PC-9 (cell line): ENCODE measurements around the gene DSCAML1. TPM values are rescaled to one million over a fixed set of nuclear protein-coding genes. Genes with fewer than 3 reads are reported as not detected.

Source experiments
- BruUV-seq: library from RNA; stranded (reverse); fragments of 400-500 nt; replicated peaks from 2 replicates; lab custom pipeline; 2021; lab: Mats Ljungman, UMichigan
- CTCF ChIA-PET: fragments of 300-600 bp; sonication (Branson Sonifier 250); formaldehyde crosslinking; loops from one replicate; lab custom pipeline; 2022; ENCODE audit warnings: antibody characterized with exemption; lab: Charles Lee
- POLR2A ChIA-PET: fragments of 300-600 bp; sonication (Branson Sonifier 250); formaldehyde crosslinking; loops from one replicate; lab custom pipeline; 2022; ENCODE audit warnings: antibody characterized with exemption; ENCODE audit not compliant: unreplicated experiment; lab: Charles Lee
- DNase-seq, 2 experiments: peaks; one replicate each; pipeline versions ENCODE4 v3.0.0 to v3.0.0-alpha.2; 2015 to 2022; ENCODE audit warnings: mixed read lengths in 1 of 2
- H2AFZ ChIP-seq: fragments of 200-600 bp; sonication (generic); 2 replicates; pipeline ENCODE4 v1.8.1; 2017; ENCODE audit warnings: antibody characterized with exemption
- H3F3A ChIP-seq: fragments of 200-600 bp; sonication (generic); 2 replicates; pipeline ENCODE4 v1.8.1; 2017; ENCODE audit warnings: antibody characterized with exemption, mild to moderate bottlenecking, low read depth; ENCODE audit not compliant: insufficient read depth
- H3K27ac ChIP-seq: fragments of 200-600 bp; sonication (generic); 2 replicates; pipeline ENCODE4 v1.6.1; 2016; ENCODE audit warnings: mixed run types
- H3K27me3 ChIP-seq: fragments of 200-600 bp; sonication (generic); 2 replicates; pipeline ENCODE4 v1.6.1; 2016; ENCODE audit warnings: low read depth, mixed run types; ENCODE audit not compliant: insufficient read depth
- H3K36me3 ChIP-seq: fragments of 200-600 bp; sonication (generic); 2 replicates; pipeline ENCODE4 v1.6.1; 2016; ENCODE audit warnings: low read depth, mixed run types
- H3K4me1 ChIP-seq: fragments of 200-600 bp; sonication (generic); replicated peaks from 2 replicates; pipeline ENCODE4 v1.6.1; 2016; ENCODE audit warnings: mixed run types; ENCODE audit not compliant: insufficient read depth
- H3K4me2 ChIP-seq: fragments of 200-600 bp; sonication (generic); 2 replicates; pipeline ENCODE4 v1.6.1; 2017; ENCODE audit warnings: mixed run types
- H3K4me3 ChIP-seq: fragments of 200-600 bp; sonication (generic); 2 replicates; pipeline ENCODE4 v1.6.1; 2016; ENCODE audit warnings: mixed run types
- H3K79me2 ChIP-seq: fragments of 200-600 bp; sonication (generic); 2 replicates; pipeline ENCODE4 v1.6.1; 2017; ENCODE audit warnings: low read depth, mixed run types
- H3K9me2 ChIP-seq: fragments of 200-600 bp; sonication (generic); 2 replicates; pipeline ENCODE4 v1.8.1; 2017; ENCODE audit warnings: mild to moderate bottlenecking; ENCODE audit not compliant: insufficient read depth
- H3K9me3 ChIP-seq: fragments of 200-600 bp; sonication (generic); 2 replicates; pipeline ENCODE4 v1.8.1; 2016; ENCODE audit warnings: low read depth; ENCODE audit not compliant: insufficient read depth
- H4K20me1 ChIP-seq: fragments of 200-600 bp; sonication (generic); 2 replicates; pipeline ENCODE4 v1.8.1; 2017; ENCODE audit not compliant: insufficient read depth
- CTCF ChIP-seq: fragments of 200-600 bp; sonication (generic); conservative IDR thresholded peaks from 2 replicates; pipeline ENCODE4 v1.6.1; 2017; ENCODE audit warnings: mixed run types, antibody characterized with exemption, mild to moderate bottlenecking, moderate library complexity
- EZH2 ChIP-seq: fragments of 200-600 bp; sonication (generic); IDR thresholded peaks from 2 replicates; pipeline ENCODE4 v1.8.0; 2017; ENCODE audit warnings: antibody characterized with exemption, low read depth
- intact Hi-C: fragments of 100-400 bp; cut with micrococcal nuclease; formaldehyde crosslinking; loops from one replicate; pipeline ENCODE4 v1.10.0; 2022; ENCODE audit not compliant: unreplicated experiment
- total RNA-seq: library from RNA; stranded (reverse); gene quantifications from 2 replicates; pipeline ENCODE4 v1.2.3, GENCODE V29; 2021

DSCAML1 gene
- total RNA-seq, 1 experiment from 2014 or later = not detected

DNA sequence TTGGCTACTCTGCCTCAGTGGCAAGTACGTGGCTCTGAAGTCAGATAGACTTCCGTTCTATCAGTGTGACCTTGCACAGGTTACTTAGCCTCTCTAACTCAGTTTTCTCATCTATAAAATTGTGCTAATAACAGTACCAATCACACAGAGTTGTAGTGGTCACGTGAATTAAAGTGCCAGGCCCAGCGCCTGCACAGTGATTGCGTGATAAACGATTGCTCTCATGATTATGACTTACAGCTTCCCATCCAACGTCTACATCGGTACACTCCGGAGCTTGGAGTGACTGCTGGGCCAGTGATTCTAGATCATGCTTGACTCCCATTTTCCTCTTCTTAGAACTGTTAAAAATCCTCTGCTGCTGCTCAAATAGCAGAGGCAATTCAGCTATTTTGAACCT is 247.6 kb downstream of the DSCAML1 start:
- no peaks in the 10 kb centered on the region for H3K4me1 ChIP-seq
- DNase-seq = no peak
- no peaks in the 10 kb centered on the region for H3K36me3 ChIP-seq
- H3F3A ChIP-seq = no peaks in the 10 kb centered on the region
- peaks cover 98% of the 10 kb centered on the region for H3K27me3 ChIP-seq
- no peaks in the 10 kb centered on the region for H3K79me2 ChIP-seq
- BruUV-seq = no TSS peak
- no peaks in the 10 kb centered on the region for H3K9me3 ChIP-seq
- TF ChIP-seq CTCF = no peak
- TF ChIP-seq EZH2 = no peak
- no peak overlapping the region for H3K27ac ChIP-seq
- H3K4me3 ChIP-seq = no peak overlapping the region
- H4K20me1 ChIP-seq = no peaks in the 10 kb centered on the region
- H3K9me2 ChIP-seq = no peaks in the 10 kb centered on the region
- CTCF ChIA-PET = no interaction called here
- H2AFZ ChIP-seq = no peak overlapping the region
- H3K4me2 ChIP-seq = no peak overlapping the region
- intact Hi-C loops = no loop called here
- POLR2A ChIA-PET = no interaction called here

- H3K79me2 ChIP-seq = no peaks in the 10 kb centered on the region
- TF ChIP-seq EZH2 (no peak), CTCF (no peak)
- no peaks in the 10 kb centered on the region for H3K4me1 ChIP-seq
- no peak overlapping the region for H2AFZ ChIP-seq
- peaks cover 100% of the 10 kb centered on the region for H3K27me3 ChIP-seq
- H3K9me3 ChIP-seq = no peaks in the 10 kb centered on the region
- no TSS peak for BruUV-seq
- ChIA-PET POLR2A (no interaction called here), CTCF (no interaction called here)
- no peak overlapping the region for H3K4me2 ChIP-seq
- no peaks in the 10 kb centered on the region for H3K36me3 ChIP-seq
- intact Hi-C loops = no loop called here
- H3F3A ChIP-seq = no peaks in the 10 kb centered on the region
- H3K27ac ChIP-seq = no peak overlapping the region
- H4K20me1 ChIP-seq = no peaks in the 10 kb centered on the region
- H3K4me3 ChIP-seq = no peak overlapping the region
- no peaks in the 10 kb centered on the region for H3K9me2 ChIP-seq
- DNase-seq = no peak
Observed at GRCh38 chr11:117548876-117549275, 248.1 kb downstream of the DSCAML1 start.

DNA sequence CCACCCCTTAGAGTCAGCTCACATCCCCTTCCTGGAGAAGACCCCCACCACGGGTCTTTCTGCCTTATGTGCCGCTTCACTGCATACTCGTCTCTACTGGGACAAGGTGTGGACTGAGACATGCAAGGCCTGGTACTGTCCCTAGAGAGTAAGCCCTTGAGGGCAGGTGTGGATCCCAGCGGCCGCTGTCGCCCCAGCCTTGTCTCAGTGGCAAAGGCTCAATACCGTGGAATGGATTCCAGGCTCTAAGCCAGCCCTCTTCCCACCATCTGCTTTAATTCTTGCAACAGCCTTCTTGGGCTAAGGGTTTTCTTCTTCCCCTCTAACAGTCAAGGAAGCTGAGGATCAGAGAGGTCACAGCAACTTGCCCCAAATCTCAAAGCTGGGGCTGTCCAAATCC is 249.1 kb downstream of the DSCAML1 start:
- Histone ChIP-seq H3F3A (no peaks in the 10 kb centered on the region), H3K27ac (no peak overlapping the region), H3K4me1 (no peaks in the 10 kb centered on the region), H3K4me2 (no peak overlapping the region), H3K27me3 (peaks cover 100% of the 10 kb centered on the region), H3K4me3 (no peak overlapping the region), H3K36me3 (no peaks in the 10 kb centered on the region), H3K79me2 (no peaks in the 10 kb centered on the region), H2AFZ (no peak overlapping the region), H4K20me1 (no peaks in the 10 kb centered on the region), H3K9me3 (no peaks in the 10 kb centered on the region), H3K9me2 (no peaks in the 10 kb centered on the region)
- intact Hi-C loops = no loop called here
- no peak for DNase-seq
- ChIA-PET CTCF (no interaction called here), POLR2A (no interaction called here)
- BruUV-seq = no TSS peak
- TF ChIP-seq CTCF (no peak), EZH2 (no peak)
